Measurements from ENCODE around the gene TMA7B. TPM values are rescaled to one million over a fixed set of nuclear protein-coding genes. Genes with fewer than 3 reads are reported as not detected.

The TMA7B gene
- total and polyA plus RNA-seq, 2 of the 4 experiments (the other 2 are of a cell fraction), result not detected

DNA sequence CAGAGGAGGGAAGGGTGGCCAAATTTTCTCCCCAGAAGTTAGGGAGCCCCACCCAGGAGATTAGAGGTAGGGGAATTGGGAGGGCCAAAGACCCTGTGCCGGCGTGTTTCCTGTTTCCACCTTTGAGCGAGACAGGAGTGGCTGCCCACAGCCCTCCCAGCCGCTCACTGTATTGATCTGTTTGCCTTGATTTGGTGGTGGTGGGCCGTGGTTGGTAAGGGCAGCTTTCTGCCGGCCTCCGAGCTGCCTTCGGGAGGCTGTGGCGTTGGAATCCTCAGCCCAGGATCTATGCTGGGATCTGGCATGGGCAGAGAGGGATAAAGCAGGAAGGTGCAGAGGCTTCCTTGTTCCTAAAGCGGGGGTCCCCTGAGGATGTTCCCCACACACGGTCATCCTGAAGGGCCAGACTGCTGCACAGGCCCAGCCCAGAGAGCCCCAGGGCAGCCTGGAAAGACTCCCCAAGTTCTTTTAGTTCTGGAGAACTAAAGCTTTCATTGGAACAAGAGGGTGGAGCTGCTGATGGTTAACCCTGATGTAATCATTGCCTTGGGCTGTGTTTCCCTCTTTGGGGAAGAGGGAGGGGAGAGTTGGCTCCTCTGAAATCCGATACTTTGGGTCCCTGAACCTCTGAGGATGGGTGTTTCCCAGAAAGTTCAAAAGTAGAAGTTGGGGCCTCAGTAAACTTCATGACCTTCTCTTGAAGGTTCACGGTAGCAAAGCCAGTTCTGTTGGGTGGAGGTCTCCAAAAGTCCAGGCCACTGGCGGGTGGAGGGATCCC, 41.8 kb downstream of the TMA7B start:
- H3K23ac ChIP-seq (ENCODE audit: low read depth, low read length), result no peak overlapping the region; the same call in 1 of the 2 replicates
- DNase-seq, result no peak
- no peaks in the 10 kb centered on the region for H3K9me3 ChIP-seq (ENCODE audit: control insufficient read depth, insufficient read depth, low read length)
- no peaks in the 10 kb centered on the region for H4K20me1 ChIP-seq (ENCODE audit: insufficient read depth, low read length)
- H2AK5ac ChIP-seq (ENCODE audit: low read depth, low read length), result no peak overlapping the region
- H4K8ac ChIP-seq (ENCODE audit: low read depth in 2 of 2, low read length in 2 of 2), result no peak overlapping the region
- dilution Hi-C loops (cut with HindIII; ENCODE audit: low sequenced_read_pairs, unreplicated experiment) (no loop called here), in situ Hi-C loops (cut with MboI; ENCODE audit: low sequenced_read_pairs) (no loop called here), intact Hi-C loops (cut with micrococcal nuclease) (no loop called here)
- H3K4me1 ChIP-seq (ENCODE audit: control insufficient read depth, insufficient read depth, low read length), result peaks cover 4% of the 10 kb centered on the region
- CTCF ChIA-PET, result no interaction called here
- no TSS peak for BruUV-seq (replicated peaks)
- H2BK5ac ChIP-seq (ENCODE audit: low read depth, low read length, poor library complexity, severe bottlenecking), result no peak overlapping the region
- no peak; the same call in 1 of the 2 replicates for ATAC-seq (ENCODE audit: low read depth)
- no peaks in the 10 kb centered on the region for H3K36me3 ChIP-seq (ENCODE audit: control insufficient read depth, insufficient read depth, low read length)
- TF ChIP-seq CEBPB (IDR thresholded peaks at IDR 0.05; ENCODE audit: low read depth, low read length) (no peak), CTCF (conservative IDR thresholded peaks at IDR 0.05; ENCODE audit: low read depth, low read length) (no peak), USF2 (IDR thresholded peaks at IDR 0.05; ENCODE audit: low read depth, low read length) (no peak), SMC3 (IDR thresholded peaks at IDR 0.05; ENCODE audit: low read depth, low read length) (no peak), NFE2L2 (IDR thresholded peaks at IDR 0.05; ENCODE audit: low read depth, low read length) (no peak), MXI1 (IDR thresholded peaks at IDR 0.05; ENCODE audit: borderline replicate concordance, low read depth, low read length) (no peak), RFX5 (IDR thresholded peaks at IDR 0.05; ENCODE audit: low read depth, low read length) (no peak), FOS (IDR thresholded peaks at IDR 0.05; ENCODE audit: low read depth, low read length) (no peak), CHD1 (IDR thresholded peaks at IDR 0.05; ENCODE audit: low read depth, low read length) (no peak), POLR2A (IDR thresholded peaks at IDR 0.05; ENCODE audit: low read depth, low read length) (no peak), MAZ (IDR thresholded peaks at IDR 0.05; ENCODE audit: borderline replicate concordance, low read depth, low read length) (no peak), RAD21 (IDR thresholded peaks at IDR 0.05; ENCODE audit: low read length) (no peak)
- TF ChIP-seq, protein P1, sequence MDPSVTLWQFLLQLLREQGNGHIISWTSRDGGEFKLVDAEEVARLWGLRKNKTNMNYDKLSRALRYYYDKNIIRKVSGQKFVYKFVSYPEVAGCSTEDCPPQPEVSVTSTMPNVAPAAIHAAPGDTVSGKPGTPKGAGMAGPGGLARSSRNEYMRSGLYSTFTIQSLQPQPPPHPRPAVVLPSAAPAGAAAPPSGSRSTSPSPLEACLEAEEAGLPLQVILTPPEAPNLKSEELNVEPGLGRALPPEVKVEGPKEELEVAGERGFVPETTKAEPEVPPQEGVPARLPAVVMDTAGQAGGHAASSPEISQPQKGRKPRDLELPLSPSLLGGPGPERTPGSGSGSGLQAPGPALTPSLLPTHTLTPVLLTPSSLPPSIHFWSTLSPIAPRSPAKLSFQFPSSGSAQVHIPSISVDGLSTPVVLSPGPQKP (IDR thresholded peaks at IDR 0.05; ENCODE audit: borderline replicate concordance, low read depth, low read length), result no peak
- no peak overlapping the region for H4K91ac ChIP-seq (ENCODE audit: insufficient read depth, low read depth, low read length)
- no peak overlapping the region for H3K27ac ChIP-seq (ENCODE audit: insufficient read depth, low read length)
- H3K4me2 ChIP-seq (ENCODE audit: low read depth, low read length), result no peak overlapping the region
- no peak overlapping the region for H2BK120ac ChIP-seq (ENCODE audit: low read depth, low read length)
- H3K9ac ChIP-seq (ENCODE audit: low read depth, low read length), result no peak overlapping the region
- H2BK20ac ChIP-seq (ENCODE audit: low read depth, low read length), result no peak overlapping the region
- H3K56ac ChIP-seq (ENCODE audit: extremely low read depth, insufficient read depth, low read length), result no peak overlapping the region
- no peak overlapping the region for H2BK15ac ChIP-seq (ENCODE audit: low read depth, low read length)
- H4K5ac ChIP-seq (ENCODE audit: low read depth, low read length), result no peak overlapping the region
- H3K4me3 ChIP-seq (ENCODE audit: insufficient read depth, low read depth, low read length), result no peak overlapping the region
- no peak overlapping the region for H3K4ac ChIP-seq (ENCODE audit: low read depth, low read length)
- H3K14ac ChIP-seq (replicated peaks; ENCODE audit: low read depth, low read length), result no peak overlapping the region
- H2AK9ac ChIP-seq (replicated peaks; ENCODE audit: low read depth, low read length, poor library complexity), result no peak overlapping the region
- no peaks in the 10 kb centered on the region for H3K79me1 ChIP-seq (ENCODE audit: low read depth in 1 of 2, low read length in 2 of 2)
- POLR2A ChIA-PET (ENCODE audit: unreplicated experiment), result no interaction called here
- no peaks in the 10 kb centered on the region; the same call in 1 of the 2 replicates for H3K9me1 ChIP-seq (ENCODE audit: insufficient read depth, low read length)
- no peak overlapping the region for H2AFZ ChIP-seq (replicated peaks; ENCODE audit: low read length, poor library complexity)
- peaks cover 40% of the 10 kb centered on the region for H3K27me3 ChIP-seq (ENCODE audit: control insufficient read depth, insufficient read depth, low read length)
- no peak overlapping the region for H3K18ac ChIP-seq (ENCODE audit: low read depth, low read length)
- WGBS, 2 experiments (ENCODE audit: extremely low coverage in 2 of 2, insufficient read length in 1 of 2), result 47% methylated on average over 2 of the region's 14 CpGs; no CpG with 5 or more reads in 1 of the 2 experiments
